HG02763 (cell line): Measurements from ENCODE around the gene SYT8.
"Not testable (repeated sequence)": the region's sequence is repeated elsewhere in the genome, so short reads cannot be mapped to it uniquely, and the experiment has no call there.

ENCODE experiments used
- ATAC-seq: cut with Tn5 transposase; IDR thresholded peaks from one replicate; pipeline ENCODE4 v1.9.1; 2021; ENCODE audit warnings: mild to moderate bottlenecking, moderate library complexity; ENCODE audit not compliant: unreplicated experiment

Gene SYT8, protein sequence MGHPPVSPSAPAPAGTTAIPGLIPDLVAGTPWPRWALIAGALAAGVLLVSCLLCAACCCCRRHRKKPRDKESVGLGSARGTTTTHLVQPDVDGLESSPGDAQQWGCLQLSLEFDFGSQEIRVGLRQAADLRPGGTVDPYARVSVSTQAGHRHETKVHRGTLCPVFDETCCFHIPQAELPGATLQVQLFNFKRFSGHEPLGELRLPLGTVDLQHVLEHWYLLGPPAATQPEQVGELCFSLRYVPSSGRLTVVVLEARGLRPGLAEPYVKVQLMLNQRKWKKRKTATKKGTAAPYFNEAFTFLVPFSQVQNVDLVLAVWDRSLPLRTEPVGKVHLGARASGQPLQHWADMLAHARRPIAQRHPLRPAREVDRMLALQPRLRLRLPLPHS

DNA sequence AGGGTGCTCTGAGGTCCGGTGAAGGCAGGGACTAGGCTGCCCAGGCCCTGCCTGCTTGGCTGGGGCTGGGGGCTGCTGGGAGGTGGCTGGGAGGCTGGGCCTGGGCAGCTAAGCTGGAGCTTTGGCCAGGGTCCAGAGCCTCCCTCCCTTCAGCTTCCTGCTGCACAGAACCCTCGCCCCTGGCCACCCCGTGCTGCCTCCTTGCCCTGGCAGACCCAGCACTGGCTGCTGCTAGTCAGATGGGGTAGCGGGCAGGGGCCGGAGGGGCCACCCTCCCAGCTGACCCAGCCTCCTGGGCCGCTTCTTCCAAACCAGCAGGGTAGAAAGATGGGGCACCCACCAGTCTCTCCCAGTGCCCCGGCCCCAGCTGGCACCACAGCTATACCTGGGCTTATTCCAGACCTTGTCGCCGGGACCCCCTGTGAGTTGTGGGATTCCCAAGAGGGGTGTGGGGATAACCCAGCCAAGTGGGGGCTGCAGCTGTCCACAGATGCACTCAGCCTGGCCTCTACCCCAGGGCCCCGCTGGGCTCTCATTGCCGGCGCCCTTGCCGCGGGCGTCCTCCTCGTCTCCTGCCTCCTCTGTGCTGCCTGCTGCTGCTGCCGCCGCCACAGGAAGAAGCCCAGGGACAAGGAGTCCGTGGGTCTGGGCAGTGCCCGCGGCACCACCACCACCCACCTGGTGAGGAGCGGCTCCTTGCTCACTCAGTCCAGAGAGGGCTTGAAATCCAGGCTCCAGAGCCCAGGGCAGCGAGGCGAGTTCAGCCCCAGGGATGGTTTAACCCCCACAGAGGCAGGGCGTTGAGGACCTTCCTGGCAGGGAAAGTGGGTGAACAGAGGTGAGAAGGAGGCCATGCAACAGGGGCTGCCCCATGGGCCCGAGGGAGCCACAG lies at the start of gene SYT8:
Gene SYT8 (plus strand): TSS at position 212 of the 892 bp plus-strand sequence. CDS start 116 bp downstream, at position 328.
- no peak for ATAC-seq

DNA sequence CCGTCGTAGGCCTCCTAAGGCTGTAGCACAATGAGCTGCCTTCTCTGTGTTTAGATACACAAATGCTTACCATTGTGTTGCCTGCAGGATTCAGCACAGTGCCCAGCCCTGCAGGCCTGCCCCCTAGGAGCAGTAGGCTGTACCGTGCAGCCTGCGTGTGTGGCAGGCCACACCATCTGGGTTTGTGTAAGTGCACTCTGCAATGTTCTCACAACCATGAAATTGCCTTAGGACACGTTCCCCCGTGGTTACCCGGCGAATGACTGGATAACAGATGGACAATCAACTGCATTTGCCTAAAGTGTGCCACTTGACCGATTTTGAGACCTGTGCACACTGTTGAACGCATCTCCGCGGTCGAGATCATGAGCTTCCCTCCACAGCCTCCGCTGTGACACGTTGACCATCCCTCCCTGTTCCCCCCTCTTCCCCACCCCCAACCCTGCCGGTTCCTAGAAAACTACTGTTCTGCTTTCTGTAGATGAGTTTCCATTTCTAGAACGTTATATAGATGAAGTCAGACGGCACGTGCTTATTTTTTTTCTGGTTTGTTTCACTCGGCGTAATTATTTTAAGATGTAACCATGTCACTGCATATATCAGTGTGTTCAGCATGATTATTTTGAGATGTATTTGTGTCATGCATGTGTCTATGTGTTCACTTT lies 48.9 kb upstream of the SYT8 start:
- no peak for ATAC-seq

DNA sequence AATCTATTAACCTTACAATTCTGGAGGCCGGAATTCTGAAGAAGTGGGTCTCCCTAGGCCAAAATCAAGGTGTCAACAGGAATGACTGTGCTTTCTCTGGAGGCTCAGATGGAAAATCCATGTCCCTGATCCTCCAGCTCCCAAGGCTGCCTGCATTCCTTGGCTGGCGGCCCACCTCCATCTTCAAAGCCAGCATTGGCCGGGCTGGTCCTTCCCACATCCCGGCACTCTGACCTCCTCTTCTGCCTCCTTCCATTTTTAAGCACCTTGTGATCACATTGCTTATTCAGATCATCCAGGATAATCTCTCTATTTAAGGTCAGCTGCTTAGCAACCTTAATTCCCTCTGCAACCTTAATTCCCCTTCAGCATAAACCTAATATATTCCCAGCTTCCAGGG lies 48.3 kb upstream of the SYT8 start:
- no peak for ATAC-seq

DNA sequence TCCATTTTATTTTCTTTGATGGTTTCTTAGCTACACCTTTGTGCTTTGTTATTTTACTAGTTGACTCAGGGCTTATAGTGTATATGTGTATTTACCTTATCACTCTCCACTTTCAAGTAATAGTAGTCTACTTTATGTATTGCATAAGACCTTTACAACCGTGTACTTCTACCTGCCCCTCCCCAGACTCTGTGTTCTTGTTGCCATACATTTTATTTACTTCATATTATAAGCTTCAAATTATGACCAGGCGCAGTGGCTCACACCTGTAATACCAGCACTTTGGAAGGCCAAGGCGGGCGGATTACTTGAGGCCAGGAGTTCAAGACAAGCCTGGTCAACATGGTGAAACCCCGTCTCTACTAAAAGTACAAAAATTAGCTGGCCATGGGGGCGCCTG lies 42.9 kb upstream of the SYT8 start:
- ATAC-seq = no peak

DNA sequence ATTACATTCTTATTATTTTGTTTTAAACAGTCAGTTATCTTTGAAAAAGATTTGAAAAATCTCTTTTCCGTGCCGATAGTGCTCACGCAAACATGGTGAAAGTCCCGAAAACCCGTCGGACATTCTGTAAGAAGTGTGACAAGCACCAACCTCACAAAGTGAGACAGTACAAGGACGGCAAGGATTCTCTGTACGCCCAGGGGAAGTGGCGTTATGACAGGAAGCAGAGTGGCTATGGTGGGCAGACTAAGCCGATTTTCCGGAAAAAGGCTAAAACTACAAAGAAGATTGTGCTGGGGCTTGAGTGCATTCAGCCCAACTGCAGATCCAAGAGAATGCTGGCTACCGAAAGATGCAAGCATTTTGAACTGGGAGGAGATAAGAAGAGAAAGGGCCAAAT lies 42.3 kb upstream of the SYT8 start:
- no peak for ATAC-seq

DNA sequence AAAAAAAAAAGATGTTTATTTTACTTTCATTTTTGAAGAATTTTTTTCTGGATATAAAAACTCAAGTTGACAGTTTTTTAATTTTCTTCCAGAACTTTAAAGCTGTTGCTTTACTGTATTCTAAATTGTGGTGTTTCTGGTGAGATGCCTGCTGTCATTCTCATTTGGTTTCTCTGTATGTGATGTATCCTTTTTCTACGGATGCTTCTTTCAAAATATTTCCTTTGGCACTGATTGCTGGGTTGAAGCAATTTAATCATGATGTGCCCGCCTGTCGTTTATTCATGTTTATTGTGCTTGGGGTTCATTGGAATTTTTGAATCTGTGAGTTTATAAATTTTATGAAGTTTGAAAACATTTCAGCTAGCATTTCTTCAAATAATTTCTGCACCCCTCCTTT lies 41.7 kb upstream of the SYT8 start:
- no peak for ATAC-seq

DNA sequence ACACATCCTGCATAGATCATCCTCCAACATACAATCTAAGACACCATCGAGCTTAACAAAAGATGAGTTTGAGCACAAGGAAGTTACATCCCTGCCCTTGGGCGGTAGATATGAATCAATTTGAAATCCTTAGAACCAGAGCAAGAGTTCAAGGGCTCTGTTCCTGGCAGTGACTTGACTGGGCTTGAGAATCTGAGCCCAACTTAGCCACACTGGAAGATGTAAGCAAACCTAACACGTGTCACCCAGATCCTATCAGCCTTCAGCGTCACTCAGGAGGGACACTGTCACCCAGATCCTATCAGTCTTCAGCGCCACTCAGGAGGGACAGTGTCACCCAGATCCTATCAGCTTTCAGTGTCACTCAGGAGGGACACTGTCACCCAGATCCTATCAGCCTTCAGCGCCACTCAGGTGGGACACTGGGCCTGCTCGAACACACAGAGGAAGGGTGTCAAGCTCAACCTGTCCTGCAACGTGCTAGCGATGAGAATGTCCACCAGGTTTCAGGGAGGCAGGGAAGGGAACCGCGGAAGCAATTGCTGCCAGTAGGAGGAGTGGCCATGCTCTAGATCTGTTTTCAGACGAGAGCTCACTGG lies 38.3 kb upstream of the SYT8 start:
- no peak for ATAC-seq

DNA sequence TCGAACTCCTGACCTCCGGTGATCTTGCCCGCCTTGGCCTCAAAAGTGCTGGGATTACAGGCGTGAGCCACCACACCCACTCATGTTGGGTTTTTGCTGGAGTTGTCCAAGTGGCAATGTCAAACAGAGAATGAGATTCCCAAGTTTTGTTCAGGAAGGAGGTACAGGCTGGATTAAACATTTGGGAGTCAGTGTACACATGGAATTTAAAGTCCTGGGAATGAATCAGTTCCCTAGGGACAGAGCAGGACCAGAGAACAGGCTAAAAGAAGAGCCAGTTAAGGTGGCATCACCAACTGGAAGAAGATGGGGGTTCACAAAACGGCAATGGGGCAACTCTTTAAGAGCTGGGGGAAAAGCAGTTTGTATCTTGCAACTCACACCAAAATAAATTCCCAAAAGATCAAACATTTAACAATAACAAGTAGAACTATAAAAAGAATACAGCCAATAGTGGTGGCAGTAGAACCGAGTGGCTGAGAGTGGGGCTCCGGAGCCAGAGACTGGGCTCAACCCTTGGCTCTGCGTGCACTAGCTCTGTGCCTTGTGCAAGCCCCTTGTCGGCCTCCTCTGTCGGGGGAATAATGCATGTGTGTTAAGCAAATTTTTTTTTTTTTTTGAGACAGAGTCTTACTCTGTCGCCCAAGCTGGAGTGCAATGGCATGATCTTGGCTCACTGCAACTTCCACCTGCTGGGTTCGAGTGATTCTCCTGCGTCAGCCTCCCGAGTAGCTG lies 37.2 kb upstream of the SYT8 start:
- ATAC-seq = no peak

DNA sequence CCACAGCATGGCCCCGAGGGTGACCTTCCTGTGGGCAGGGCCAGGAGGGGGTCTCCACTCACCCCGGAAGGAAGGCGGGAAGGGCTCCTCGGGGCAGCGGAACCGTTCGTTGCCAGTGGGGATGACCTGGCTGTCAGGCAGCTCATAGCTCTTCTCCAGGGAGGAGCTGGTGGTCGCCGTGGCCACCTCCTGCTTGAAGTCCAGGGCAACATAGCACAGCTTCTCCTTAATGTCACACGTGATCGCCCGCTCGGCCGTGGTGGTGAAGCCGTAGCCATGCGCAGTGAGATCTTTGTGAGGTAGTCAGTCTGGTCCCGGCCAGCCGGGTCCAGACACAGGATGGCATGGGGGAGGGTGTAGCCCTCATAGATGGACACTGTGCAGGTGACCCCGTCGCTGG lies 31.5 kb upstream of the SYT8 start:
- ATAC-seq = no peak

DNA sequence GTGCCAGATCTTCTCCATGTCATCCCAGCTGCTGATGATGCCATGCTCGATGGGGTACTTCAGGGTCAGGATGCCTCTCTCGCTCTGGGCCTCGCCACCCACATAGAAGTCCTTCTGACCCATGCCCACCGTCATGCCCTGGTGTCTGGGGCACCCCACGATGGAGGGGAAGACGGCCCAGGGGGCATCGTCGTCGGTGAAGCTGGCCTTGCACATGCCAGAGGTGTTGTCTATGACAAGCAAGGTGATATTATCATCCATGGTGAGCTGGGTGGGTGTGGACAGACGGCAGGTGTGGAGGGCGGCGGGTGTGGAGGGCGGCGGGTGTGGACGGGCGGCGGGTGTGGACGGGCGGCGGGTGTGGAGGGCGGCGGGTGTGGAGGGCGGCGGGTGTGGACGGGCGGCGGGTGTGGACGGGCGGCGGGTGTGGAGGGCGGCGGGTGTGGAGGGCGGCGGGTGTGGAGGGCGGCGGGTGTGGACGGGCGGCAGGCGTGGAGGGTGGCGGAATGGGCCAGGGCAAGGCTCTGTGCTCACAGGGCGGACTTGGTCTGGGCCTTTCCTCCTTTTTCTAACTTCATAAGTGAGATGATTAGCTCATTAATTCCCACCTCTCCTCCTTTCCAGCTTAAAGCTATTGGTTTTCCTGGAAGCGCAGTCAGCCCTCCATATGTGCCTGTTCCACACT lies 30.8 kb upstream of the SYT8 start:
- not testable (repeated sequence) for ATAC-seq

DNA sequence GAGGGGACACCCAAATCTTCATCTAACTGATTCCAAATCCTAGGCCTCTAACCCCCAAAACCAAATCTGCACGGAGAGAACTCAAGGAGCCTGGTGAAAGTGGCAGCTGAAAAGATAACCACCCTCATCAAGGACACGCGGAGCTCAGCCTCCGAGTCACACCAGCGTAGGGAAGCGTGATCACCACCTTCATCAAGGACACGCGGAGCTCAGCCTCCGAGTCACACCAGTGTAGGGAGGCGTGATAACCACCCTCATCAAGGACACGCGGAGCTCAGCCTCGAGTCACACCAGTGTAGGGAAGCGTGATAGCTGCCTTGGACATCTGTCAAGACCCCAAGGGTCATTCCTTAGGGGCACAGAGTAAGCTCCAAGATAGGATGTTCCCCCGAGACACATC lies 29.3 kb upstream of the SYT8 start:
- no peak for ATAC-seq

DNA sequence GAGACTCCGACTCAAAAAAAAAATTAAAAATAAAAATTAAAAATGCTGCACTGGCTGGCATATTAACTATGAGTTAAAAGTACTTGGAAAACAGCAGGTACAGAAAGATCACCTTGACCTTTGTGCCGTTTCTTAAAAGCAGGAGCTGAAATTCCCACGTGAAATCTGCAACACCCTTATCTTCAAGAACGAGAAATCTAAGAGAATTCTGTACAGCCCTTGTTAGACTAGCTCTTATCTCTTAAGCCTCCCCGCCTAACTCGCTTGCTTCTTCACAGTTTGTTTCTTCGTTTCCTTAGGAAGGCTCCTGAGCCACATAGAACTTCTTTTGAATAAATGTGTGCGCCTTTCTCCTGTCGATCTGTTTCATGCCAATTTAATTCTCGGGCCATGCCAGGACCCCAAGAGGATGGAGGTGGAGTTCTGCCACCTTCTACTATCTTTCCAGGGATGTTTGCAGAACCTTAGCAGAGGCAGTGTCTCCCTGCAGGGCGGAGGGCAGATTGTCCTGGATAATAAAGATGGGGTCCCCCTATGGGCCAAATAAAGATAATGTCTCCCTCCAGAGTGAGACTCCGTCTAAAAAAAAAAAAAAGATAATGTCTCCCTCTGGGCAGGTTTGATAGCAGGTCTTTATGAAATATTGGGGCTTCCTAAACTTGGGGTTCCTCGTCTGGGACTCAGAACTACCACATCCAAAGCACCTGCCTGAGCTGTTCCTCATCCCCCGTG lies 27.4 kb upstream of the SYT8 start:
- no peak for ATAC-seq

DNA sequence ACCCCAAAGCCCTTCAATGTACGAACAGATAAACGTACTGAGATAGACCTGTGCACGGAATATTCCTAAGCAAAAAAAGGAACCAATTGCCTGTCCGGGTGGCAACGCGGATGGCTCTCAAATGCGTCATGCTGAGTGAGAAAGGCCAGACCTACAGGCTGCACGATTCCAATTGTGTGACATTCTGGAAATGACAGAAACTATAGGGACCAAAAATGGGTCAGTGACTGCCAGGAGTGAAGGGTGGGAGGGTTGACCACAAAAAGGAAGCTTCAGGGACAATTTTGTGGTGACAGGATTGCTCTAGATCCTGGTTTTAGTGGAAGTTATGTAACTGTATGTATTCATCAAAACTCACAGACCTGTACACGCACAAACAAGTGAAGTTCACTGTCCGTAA lies 24.0 kb upstream of the SYT8 start:
- no peak for ATAC-seq

DNA sequence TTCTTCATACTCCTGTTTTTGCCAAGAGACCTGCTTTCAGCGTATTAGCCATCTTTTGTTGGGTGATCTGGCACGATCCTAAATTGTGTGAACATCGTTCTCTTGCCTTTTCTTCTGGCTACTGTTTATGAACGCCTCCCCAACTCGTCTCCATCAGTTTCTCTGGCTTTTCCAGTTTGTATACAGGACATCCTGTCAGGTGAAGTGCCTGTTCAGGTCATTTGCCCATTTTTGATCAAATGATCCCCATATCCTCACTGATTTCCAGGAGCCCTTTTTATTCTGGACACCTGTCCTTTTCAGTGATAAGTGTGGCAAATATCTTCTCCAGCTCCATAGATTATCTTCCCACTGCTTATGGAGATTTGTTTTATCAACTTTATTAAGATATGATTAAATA lies 22.5 kb upstream of the SYT8 start:
- no peak for ATAC-seq

DNA sequence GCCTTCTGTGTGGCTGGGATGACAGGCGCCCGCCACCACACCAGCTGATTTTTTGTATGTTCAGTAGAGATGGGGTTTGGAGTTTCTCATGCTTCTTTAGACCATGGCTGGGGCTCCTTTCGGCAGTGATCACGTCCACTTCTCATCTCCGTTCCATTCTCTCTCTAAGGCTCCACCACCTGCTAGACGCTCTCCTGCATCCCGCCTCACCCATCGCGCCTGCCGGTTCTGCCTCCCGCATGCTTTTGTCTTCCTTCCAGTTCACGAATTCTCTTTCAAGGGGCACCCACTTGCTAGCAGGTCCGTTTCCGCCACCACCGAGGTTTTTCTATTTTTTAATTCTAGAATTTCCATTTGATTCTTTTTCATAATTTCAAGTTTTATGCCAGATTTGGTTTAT lies 22.0 kb upstream of the SYT8 start:
- no peak for ATAC-seq

DNA sequence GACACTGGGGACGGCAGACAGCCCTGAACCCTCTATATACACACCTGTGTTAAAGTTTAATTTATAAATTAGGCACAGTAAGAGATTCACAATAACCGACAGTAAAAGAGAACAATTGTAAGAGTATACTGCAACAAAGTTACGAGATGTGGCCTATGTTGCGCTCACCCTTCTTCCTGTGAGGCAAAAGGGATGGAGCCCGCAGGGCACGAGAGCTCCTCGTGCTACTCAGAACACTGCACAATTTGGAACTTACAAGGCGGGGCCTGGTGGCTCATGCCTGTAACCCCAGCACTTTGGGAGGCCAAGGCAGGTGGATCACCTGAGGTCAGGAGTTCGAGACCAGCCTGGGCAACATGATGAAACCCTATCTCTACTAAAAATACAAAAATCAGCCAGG lies 21.4 kb upstream of the SYT8 start:
- ATAC-seq = not testable (repeated sequence)

DNA sequence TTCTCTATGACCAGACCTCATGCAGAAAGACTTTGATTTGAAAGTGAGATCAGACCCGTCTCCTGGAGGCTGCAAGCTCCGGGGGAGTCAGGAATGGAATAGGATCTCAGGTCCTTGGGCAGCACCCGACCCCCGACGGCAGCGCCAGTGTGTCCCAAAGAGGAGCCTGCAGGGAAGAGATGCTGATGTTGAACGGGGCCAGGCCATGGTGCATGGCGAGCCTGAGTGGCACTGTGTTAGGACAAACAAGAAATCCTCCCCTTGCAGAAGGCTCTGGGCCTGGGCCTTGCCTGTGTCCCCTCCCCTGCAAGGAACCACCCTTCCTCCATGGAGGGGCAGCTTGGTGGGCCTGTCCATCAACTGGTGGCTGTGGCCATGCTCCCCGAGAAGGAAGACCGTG lies 20.1 kb upstream of the SYT8 start:
- ATAC-seq = no peak

DNA sequence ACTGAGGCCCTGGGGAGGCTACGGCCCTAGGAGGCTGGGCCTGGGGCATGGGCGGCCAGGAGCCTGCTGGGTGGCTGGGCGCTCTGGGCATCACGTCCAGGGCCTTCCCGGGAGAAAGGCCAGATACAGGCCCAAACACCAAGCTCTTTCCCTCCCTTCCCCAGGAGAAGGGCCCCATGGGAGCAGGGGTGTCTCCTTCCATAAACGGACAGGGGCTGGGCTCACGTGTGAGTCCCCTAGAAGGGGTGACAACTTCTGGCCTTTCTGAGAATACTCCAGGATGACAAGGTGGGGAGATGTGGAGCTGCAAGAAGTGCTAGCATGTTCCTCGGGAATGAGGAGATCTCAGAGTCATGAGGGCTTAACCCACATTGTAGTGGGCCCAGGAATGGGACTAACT lies 19.5 kb upstream of the SYT8 start:
- ATAC-seq = no peak

DNA sequence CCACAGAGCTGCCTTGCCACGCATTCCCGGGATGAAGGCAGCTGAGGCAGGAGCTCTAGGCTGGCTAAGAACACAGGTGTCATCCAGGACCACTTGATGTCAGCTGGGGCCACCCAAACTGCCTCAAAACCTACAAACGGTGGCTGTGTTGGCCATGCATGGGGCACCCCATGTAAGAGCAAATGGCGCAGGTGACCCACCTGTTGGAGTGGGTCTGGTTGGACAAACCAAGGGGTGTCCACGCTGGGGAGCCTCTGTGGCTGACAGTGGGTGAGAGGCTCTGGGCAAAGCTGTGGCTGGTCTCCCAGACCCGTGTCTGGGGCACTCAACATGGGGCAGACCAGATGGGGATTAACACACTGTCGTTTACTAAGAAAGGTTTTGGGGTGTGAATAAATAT lies 19.0 kb upstream of the SYT8 start:
- ATAC-seq = no peak
